H1 (cell line): Measurements from ENCODE around the gene FASN. TPM values are rescaled to one million over a fixed set of nuclear protein-coding genes. Genes with fewer than 3 reads are reported as not detected.
A peak's percentile ranks its signal among the peaks of the same experiment; 100 is the strongest.

ENCODE experiments used
- CTCF ChIA-PET: fragments of 300-600 bp; sonication (Branson Sonifier 250); formaldehyde crosslinking; loops from one replicate; lab custom pipeline; 2021; ENCODE audit not compliant: partially characterized antibody; lab: Charles Lee
- POLR2A ChIA-PET: fragments of 300-600 bp; sonication (Branson Sonifier 250); formaldehyde crosslinking; loops from one replicate; lab custom pipeline; 2021; ENCODE audit warnings: inconsistent platforms; ENCODE audit not compliant: partially characterized antibody; lab: Charles Lee
- DNase-seq, 2 experiments: peaks; one replicate each; pipeline versions ENCODE4 v3.0.0 to v3.0.0-alpha.2; 2010 to 2022; ENCODE audit warnings: low spot score in 2 of 2, low read depth in 1 of 2, mixed read lengths in 1 of 2
- FAIRE-seq: peaks from 2 replicates; lab custom pipeline; 2011; peaks lifted over from hg19 to GRCh38; lab: Jason Lieb, UNC
- H2AFZ ChIP-seq: 2 replicates; pipeline ENCODE4 v1.8.1; 2012; ENCODE audit warnings: low read length, inconsistent platforms
- H2AK5ac ChIP-seq: 2 replicates; pipeline ENCODE4 v1.6.1; 2013; ENCODE audit warnings: low read depth, low read length
- H2BK120ac ChIP-seq: replicated peaks from 2 replicates; pipeline ENCODE3; 2013; ENCODE audit warnings: low read depth, low read length, inconsistent platforms
- H2BK12ac ChIP-seq: 2 replicates; pipeline ENCODE4 v1.6.1; 2013; ENCODE audit warnings: low read depth, low read length
- H2BK15ac ChIP-seq: 2 replicates; pipeline ENCODE4 v1.6.1; 2013; ENCODE audit warnings: low read length
- H2BK20ac ChIP-seq: 2 replicates; pipeline ENCODE4 v1.6.1; 2013; ENCODE audit warnings: low read length
- H2BK5ac ChIP-seq: 2 replicates; pipeline ENCODE4 v1.6.1; 2013; ENCODE audit warnings: low read depth, low read length
- H3K14ac ChIP-seq: 2 replicates; pipeline ENCODE4 v1.6.1; 2013; ENCODE audit warnings: inconsistent platforms; ENCODE audit not compliant: insufficient read length
- H3K18ac ChIP-seq: 2 replicates; pipeline ENCODE4 v1.6.1; 2013; ENCODE audit warnings: low read length; ENCODE audit errors: extremely low read depth
- H3K23ac ChIP-seq: 2 replicates; pipeline ENCODE4 v1.6.1; 2013; ENCODE audit warnings: inconsistent platforms; ENCODE audit not compliant: insufficient read length
- H3K23me2 ChIP-seq: 2 replicates; pipeline ENCODE4 v1.6.1; 2013; ENCODE audit warnings: low read depth, low read length
- H3K27ac ChIP-seq: 2 replicates; pipeline ENCODE4 v1.6.1; 2011; ENCODE audit warnings: low read depth, low read length, inconsistent platforms
- H3K27me3 ChIP-seq, 4 experiments: replicated peaks in 1 of 4; 1 replicate in 1 of 4; 2 replicates in 3 of 4; pipeline versions ENCODE4 v1.6.1 to v1.8.1; 2011 to 2013; ENCODE audit warnings: low read length in 3 of 4, mild to moderate bottlenecking in 3 of 4, inconsistent platforms in 2 of 4, mixed read lengths in 2 of 4, moderate library complexity in 1 of 4; ENCODE audit not compliant: control insufficient read depth in 3 of 4, insufficient read depth in 3 of 4; ENCODE audit errors: extremely low read depth in 1 of 4
- H3K36me3 ChIP-seq, 4 experiments: 2 replicates each; pipeline versions ENCODE4 v1.6.1 to v1.8.1; 2011 to 2013; ENCODE audit warnings: mild to moderate bottlenecking in 4 of 4, low read length in 3 of 4, moderate library complexity in 2 of 4, control low read depth in 1 of 4, inconsistent platforms in 1 of 4; ENCODE audit not compliant: insufficient read depth in 4 of 4, control insufficient read depth in 2 of 4
- H3K4ac ChIP-seq: replicated peaks from 2 replicates; pipeline ENCODE3; 2013; ENCODE audit warnings: low read length, low read depth, mixed read lengths, inconsistent platforms; ENCODE audit not compliant: insufficient read length
- H3K4me1 ChIP-seq, 4 experiments: replicated peaks in 1 of 4; 1 replicate in 1 of 4; 2 replicates in 3 of 4; pipeline versions ENCODE4 v1.6.1 to v1.8.1; 2011 to 2013; ENCODE audit warnings: low read length in 3 of 4, inconsistent platforms in 2 of 4, mixed read lengths in 1 of 4; ENCODE audit not compliant: insufficient read depth in 4 of 4, control insufficient read depth in 3 of 4
- H3K4me2 ChIP-seq, 2 experiments: 2 replicates each; pipeline versions ENCODE4 v1.6.1 to v1.8.1; 2011 to 2013; ENCODE audit warnings: low read depth in 2 of 2, low read length in 2 of 2, control low read depth in 1 of 2, inconsistent platforms in 1 of 2, mild to moderate bottlenecking in 1 of 2; ENCODE audit not compliant: insufficient read depth in 1 of 2
- H3K4me3 ChIP-seq, 4 experiments: fragments of 200-600, 300-600 bp in 1 of 4; sonication (generic), shearing (Covaris generic), sonication (Bioruptor Twin) in 1 of 4; 2 replicates each; pipeline versions ENCODE4 v1.5.1 to v1.8.1; 2011 to 2016; ENCODE audit warnings: low read length in 4 of 4, low read depth in 3 of 4, control low read depth in 2 of 4, inconsistent platforms in 2 of 4, mild to moderate bottlenecking in 2 of 4, mixed read lengths in 1 of 4, moderate library complexity in 1 of 4; ENCODE audit not compliant: insufficient read depth in 2 of 4; ENCODE audit errors: extremely low read depth in 1 of 4
- H3K56ac ChIP-seq: replicated peaks from 2 replicates; pipeline ENCODE3; 2013; ENCODE audit warnings: low read depth, mild to moderate bottlenecking, mixed read lengths, low read length, inconsistent platforms; ENCODE audit not compliant: insufficient read length
- H3K79me1 ChIP-seq: 2 replicates; pipeline ENCODE4 v1.6.1; 2013; ENCODE audit warnings: low read depth, low read length, control low read depth
- H3K79me2 ChIP-seq, 2 experiments: 2 replicates each; pipeline versions ENCODE4 v1.6.1 to v1.8.1; 2012 to 2013; ENCODE audit warnings: low read length in 2 of 2, mild to moderate bottlenecking in 2 of 2, inconsistent platforms in 1 of 2; ENCODE audit not compliant: insufficient read depth in 2 of 2, control insufficient read depth in 1 of 2
- H3K9ac ChIP-seq, 4 experiments: replicated peaks in 1 of 4; 1 replicate in 1 of 4; 2 replicates in 3 of 4; pipeline versions ENCODE4 v1.6.1 to v1.8.1; 2011 to 2013; ENCODE audit warnings: low read depth in 3 of 4, low read length in 3 of 4, control low read depth in 2 of 4, mild to moderate bottlenecking in 2 of 4, moderate library complexity in 2 of 4, inconsistent platforms in 1 of 4; ENCODE audit errors: extremely low read depth in 1 of 4
- H3K9me3 ChIP-seq, 2 experiments: 2 replicates each; pipeline versions ENCODE4 v1.6.1 to v1.8.1; 2012 to 2013; ENCODE audit warnings: mild to moderate bottlenecking in 2 of 2, moderate library complexity in 2 of 2, control low read depth in 1 of 2, inconsistent platforms in 1 of 2, low read depth in 1 of 2, low read length in 1 of 2, mixed read lengths in 1 of 2; ENCODE audit not compliant: insufficient read depth in 2 of 2
- H4K20me1 ChIP-seq, 2 experiments: replicated peaks in 1 of 2; 2 replicates each; pipeline versions ENCODE3 to v1.8.1; 2011 to 2013; ENCODE audit warnings: inconsistent platforms in 2 of 2, low read length in 2 of 2, mild to moderate bottlenecking in 1 of 2; ENCODE audit not compliant: insufficient read depth in 2 of 2, control insufficient read depth in 1 of 2
- H4K5ac ChIP-seq: 2 replicates; pipeline ENCODE4 v1.6.1; 2013; ENCODE audit warnings: low read length, low read depth, mixed read lengths, inconsistent platforms; ENCODE audit not compliant: insufficient read length
- H4K8ac ChIP-seq: 2 replicates; pipeline ENCODE4 v1.8.0; 2013; ENCODE audit warnings: mild to moderate bottlenecking, moderate library complexity, low read length, inconsistent platforms; ENCODE audit not compliant: insufficient read depth; ENCODE audit errors: extremely low read depth
- H4K91ac ChIP-seq: replicated peaks from 2 replicates; pipeline ENCODE3; 2013; ENCODE audit warnings: low read length, mixed read lengths, inconsistent platforms; ENCODE audit not compliant: insufficient read length
- BACH1 ChIP-seq: IDR thresholded peaks from 2 replicates; pipeline ENCODE4 v1.6.1; 2012; ENCODE audit warnings: low read length, improper control_type of control experiment
- CTBP2 ChIP-seq: IDR thresholded peaks from 2 replicates; pipeline ENCODE4 v1.7.0; 2011; ENCODE audit warnings: borderline replicate concordance, mild to moderate bottlenecking, moderate library complexity, mixed read lengths, low read length; ENCODE audit not compliant: insufficient read depth, insufficient read length
- HDAC6 ChIP-seq: IDR thresholded peaks from one replicate; pipeline ENCODE4 v1.7.1; 2012; ENCODE audit warnings: low read depth, mild to moderate bottlenecking, inconsistent platforms, low read length, moderate library complexity
- NANOG ChIP-seq: IDR thresholded peaks from 2 replicates; pipeline ENCODE4 v1.6.1; 2011; ENCODE audit warnings: low read length, low read depth, mild to moderate bottlenecking, inconsistent platforms; ENCODE audit not compliant: insufficient read depth, poor library complexity, severe bottlenecking
- SUZ12 ChIP-seq: fragments of 200-600 bp; sonication (generic); IDR thresholded peaks from 2 replicates; pipeline ENCODE4 v1.6.1; 2012; ENCODE audit warnings: mild to moderate bottlenecking, inconsistent platforms, low read length, moderate library complexity, mixed read lengths
- WGBS, 2 experiments: shearing (Covaris generic) in 1 of 2; methylation state at CpG; one replicate each; pipeline versions ENCODE4 v1.1.6 to v1.1.7; 2013 to 2015; ENCODE audit warnings: low lambda C conversion rate in 2 of 2, mixed read lengths in 2 of 2, inconsistent platforms in 1 of 2, low coverage in 1 of 2, missing lambda C conversion rate in 1 of 2; ENCODE audit not compliant: insufficient replicate concordance in 2 of 2, insufficient coverage in 1 of 2, insufficient read length in 1 of 2; ENCODE audit errors: extremely low coverage in 1 of 2, missing lambda C conversion rate in 1 of 2; 5-methylcytosine and 5-hydroxymethylcytosine counted together
- polyA plus RNA-seq, 7 experiments: library from polyadenylated mRNA; depleted of rRNA in 3 of 7; stranded (reverse) in 5 of 7; unstranded in 2 of 7; fragments of >200 nt in 5 of 7; fragments of 200-250 nt in 2 of 7; gene quantifications; 1 replicate in 5 of 7; 2 replicates in 1 of 7; 4 replicates in 1 of 7; pipeline versions ENCODE4 v1.2.1 to v1.2.3, GENCODE V29; 2011 to 2013; ENCODE audit warnings: missing spikeins in 2 of 7, mixed read lengths in 2 of 7
- total RNA-seq: library from RNA; stranded (reverse); fragmentation: NEBNext Ultra II Directional; extraction: Animal tissue kit (Norgen Biotek cat#: 25700); gene quantifications from 2 replicates; pipeline ENCODE4 v1.2.1, GENCODE V29; 2021
- TF ChIP-seq, protein P1 (sequence below): IDR thresholded peaks from 2 replicates; pipeline ENCODE4 v1.6.1; 2012; ENCODE audit warnings: low read length, inconsistent platforms
- TF ChIP-seq, protein P2 (sequence below): IDR thresholded peaks from 2 replicates; pipeline ENCODE4 v1.6.1; 2011; ENCODE audit warnings: low read length, improper control_type of control experiment
- TF ChIP-seq, protein P3 (sequence below): IDR thresholded peaks from 2 replicates; pipeline ENCODE4 v1.6.1; 2011; ENCODE audit warnings: low read depth, mild to moderate bottlenecking, low read length; ENCODE audit not compliant: insufficient read depth

The FASN gene
- total and polyA plus RNA-seq, 2 of the 8 experiments (the other 6 are each of a cell fraction or from before 2014, with no cell fraction given) = 143 to 561 TPM

DNA sequence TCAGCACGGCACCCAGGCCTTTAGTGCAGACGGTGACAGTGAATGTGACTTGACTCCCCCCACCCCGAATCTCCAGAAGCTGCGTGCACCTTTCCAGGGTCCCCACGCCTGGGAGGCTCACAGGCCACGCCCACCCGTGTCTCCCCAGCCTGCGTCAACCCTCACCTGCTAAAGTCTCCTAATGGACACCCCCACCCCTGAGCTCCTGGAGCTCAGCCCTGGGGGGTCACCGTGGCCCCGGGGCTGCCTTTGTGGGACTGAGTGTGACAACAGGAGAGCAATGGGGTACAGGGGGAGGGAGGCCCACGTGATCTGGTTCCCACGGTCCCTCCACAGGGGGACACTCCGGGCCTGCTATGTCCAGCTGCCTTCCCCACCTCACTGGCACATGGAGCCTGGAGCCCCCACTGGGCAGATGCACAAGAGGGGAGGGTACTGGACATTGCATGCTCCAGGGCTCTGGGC lies 7.4 kb upstream of the FASN start:
- POLR2A ChIA-PET = interaction anchor here (0.8 to 2.7 kb wide), 9 partner anchors 10 to 178 kb away, joined by 3 to 13 read pairs (median 4); partner anchors contain the start of genes CENPX, MAFG and RAC3
- no peaks in the 10 kb centered on the region for H3K23me2 ChIP-seq
- H2BK120ac ChIP-seq = no peak overlapping the region
- no peak overlapping the region; the same call in 1 of the 2 replicates for H3K18ac ChIP-seq
- H3K79me1 ChIP-seq = no peaks in the 10 kb centered on the region; the same call in none of the 2 replicates
- H4K91ac ChIP-seq = peak overlapping the region; percentile 34
- CTCF ChIA-PET = interaction anchor here (0.6 to 6.5 kb wide), 13 partner anchors 10 to 101 kb away, joined by 3 to 61 read pairs (median 5); partner anchors contain the start of gene DCXR
- no peak overlapping the region for H4K8ac ChIP-seq
- no peaks in the 10 kb centered on the region for H3K27me3 ChIP-seq
- no peaks in the 10 kb centered on the region for H3K9me3 ChIP-seq
- H4K20me1 ChIP-seq = peaks cover 0 to 2% of the 10 kb centered on the region in 2 experiments
- 0 out of 2 replicates have a peak overlapping the region, but pooled peaks have one; percentile 93 for H2BK15ac ChIP-seq
- no peak overlapping the region for H3K4me3 ChIP-seq
- DNase-seq (peak in 1 of 2 experiments; percentile 47), FAIRE-seq (no peak)
- H2BK12ac ChIP-seq = peak overlapping the region; percentile 81; the same call in 1 of the 2 replicates
- no peaks in the 10 kb centered on the region for H3K79me2 ChIP-seq
- H3K56ac ChIP-seq = no peak overlapping the region
- no peak overlapping the region for H3K9ac ChIP-seq
- no peak overlapping the region for H3K4ac ChIP-seq
- WGBS, 2 experiments = 87% methylated on average over 12 of the region's 13 CpGs; no CpG with 5 or more reads in 1 of the 2 experiments
- H3K4me1 ChIP-seq = peaks cover 0 to 55% (median 46%) of the 10 kb centered on the region in 4 experiments; a peak in 6 of 7 replicates
- H4K5ac ChIP-seq = no peak overlapping the region
- no peaks in the 10 kb centered on the region for H3K36me3 ChIP-seq
- 0 out of 2 replicates have a peak overlapping the region, but pooled peaks have one; percentile 1 for H2AK5ac ChIP-seq
- 0 out of 2 replicates have a peak overlapping the region, but pooled peaks have one; percentile 57 for H2BK5ac ChIP-seq
- H3K14ac ChIP-seq = no peak overlapping the region
- H3K23ac ChIP-seq = no peak overlapping the region
- 0 out of 2 replicates have a peak overlapping the region, but pooled peaks have one; percentile 61 for H2BK20ac ChIP-seq
- H3K27ac ChIP-seq = no peak overlapping the region
- H3K4me2 ChIP-seq = 0 out of 4 replicates have a peak overlapping the region, but pooled peaks have one; percentile 2 to 28
- H2AFZ ChIP-seq = no peak overlapping the region
- TF ChIP-seq, protein P1, sequence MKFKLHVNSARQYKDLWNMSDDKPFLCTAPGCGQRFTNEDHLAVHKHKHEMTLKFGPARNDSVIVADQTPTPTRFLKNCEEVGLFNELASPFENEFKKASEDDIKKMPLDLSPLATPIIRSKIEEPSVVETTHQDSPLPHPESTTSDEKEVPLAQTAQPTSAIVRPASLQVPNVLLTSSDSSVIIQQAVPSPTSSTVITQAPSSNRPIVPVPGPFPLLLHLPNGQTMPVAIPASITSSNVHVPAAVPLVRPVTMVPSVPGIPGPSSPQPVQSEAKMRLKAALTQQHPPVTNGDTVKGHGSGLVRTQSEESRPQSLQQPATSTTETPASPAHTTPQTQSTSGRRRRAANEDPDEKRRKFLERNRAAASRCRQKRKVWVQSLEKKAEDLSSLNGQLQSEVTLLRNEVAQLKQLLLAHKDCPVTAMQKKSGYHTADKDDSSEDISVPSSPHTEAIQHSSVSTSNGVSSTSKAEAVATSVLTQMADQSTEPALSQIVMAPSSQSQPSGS = no peak
- TF ChIP-seq, protein P2, sequence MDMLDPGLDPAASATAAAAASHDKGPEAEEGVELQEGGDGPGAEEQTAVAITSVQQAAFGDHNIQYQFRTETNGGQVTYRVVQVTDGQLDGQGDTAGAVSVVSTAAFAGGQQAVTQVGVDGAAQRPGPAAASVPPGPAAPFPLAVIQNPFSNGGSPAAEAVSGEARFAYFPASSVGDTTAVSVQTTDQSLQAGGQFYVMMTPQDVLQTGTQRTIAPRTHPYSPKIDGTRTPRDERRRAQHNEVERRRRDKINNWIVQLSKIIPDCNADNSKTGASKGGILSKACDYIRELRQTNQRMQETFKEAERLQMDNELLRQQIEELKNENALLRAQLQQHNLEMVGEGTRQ = no peak
- TF ChIP-seq, protein P3, sequence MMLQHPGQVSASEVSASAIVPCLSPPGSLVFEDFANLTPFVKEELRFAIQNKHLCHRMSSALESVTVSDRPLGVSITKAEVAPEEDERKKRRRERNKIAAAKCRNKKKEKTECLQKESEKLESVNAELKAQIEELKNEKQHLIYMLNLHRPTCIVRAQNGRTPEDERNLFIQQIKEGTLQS = no peak
- TF ChIP-seq HDAC6 (no peak), CTBP2 (no peak), SUZ12 (no peak), NANOG (no peak), BACH1 (no peak)
